Left lobe of liver (tissue), 2 donors: ENCODE data around the gene TMCC2. TPM values are rescaled to one million over a fixed set of nuclear protein-coding genes. Genes with fewer than 3 reads are reported as not detected.

ENCODE experiments used
- ATAC-seq: fragments of 200-7000 bp; cut with Tn5 transposase; one replicate; pipeline ENCODE4 v1.9.1; 2020; ENCODE audit warnings: mild to moderate bottlenecking, moderate library complexity
- DNase-seq: peaks from one replicate; pipeline ENCODE4 v3.0.0-alpha.2; 2020; ENCODE audit warnings: low spot score
- total RNA-seq: library from RNA; stranded (reverse); gene quantifications from one replicate; pipeline ENCODE4 v1.2.1, GENCODE V29; 2021
- donor health status: DM: no; HTN: no; CAD: no; lungs with moderate emphysema.
- donor health status: DM: no; HTN: yes; CAD: no.

The TMCC2 gene
- total RNA-seq, 1 donor from 2014 or later, result 0.33 TPM

- ATAC-seq (peak; percentile 40), DNase-seq (peak; percentile 89)
Measured at GRCh38 chr1:205319081-205320018, 91.6 kb downstream of the TMCC2 start.

- DNase-seq (peak; percentile 97), ATAC-seq (peak; percentile 84)
Measured at GRCh38 chr1:205321162-205321958, 93.6 kb downstream of the TMCC2 start, which contains the start of gene NUAK2. Gene NUAK2 (minus strand): TSS chr1:205321745. CDS start chr1:205321628, 117 bp downstream.

GRCh38 chr1:205321959-205322283 is 94.2 kb downstream of the TMCC2 start:
- ATAC-seq (no peak), DNase-seq (no peak)

Other genes with a start within 250 kb of the TMCC2 start
- gene CNTN2, start 184.7 kb upstream of the TMCC2 start, total RNA-seq, result 0.13 TPM
- gene TMEM81, start 143.5 kb upstream of the TMCC2 start, total RNA-seq, result 2.2 TPM
- gene RBBP5, start 106.0 kb upstream of the TMCC2 start, total RNA-seq, result 7.8 TPM
- 2.5 TPM for gene DSTYK, start 16.2 kb upstream of the TMCC2 start, total RNA-seq
- gene NUAK2, start 93.8 kb downstream of the TMCC2 start, total RNA-seq, result 1.7 TPM
- not detected for gene KLHDC8A, start 129.0 kb downstream of the TMCC2 start, total RNA-seq
- not detected for gene LEMD1, start 194.1 kb downstream of the TMCC2 start, total RNA-seq
- 0.08 TPM for gene BLACAT1, start 228.1 kb downstream of the TMCC2 start, total RNA-seq